Measurements from ENCODE around the gene AMZ2. TPM values are rescaled to one million over a fixed set of nuclear protein-coding genes. Genes with fewer than 3 reads are reported as not detected.
A peak's percentile ranks its signal among the peaks of the same experiment; 100 is the strongest.
"Not testable (repeated sequence)": the region's sequence is repeated elsewhere in the genome, so short reads cannot be mapped to it uniquely, and the experiment has no call there.

Gene AMZ2
- total RNA-seq, 2 experiments from 2014 or later, result 119 to 150 TPM

GRCh38 chr17:68205808-68206720 lies 41.8 kb upstream of the AMZ2 start:
- Mint-ChIP-seq H3K36me3 (ENCODE audit: low read depth) (peaks cover 18% of the 10 kb centered on the region), H3K4me3 (peak overlapping the region; percentile 93), H3K9me3 (ENCODE audit: low read depth) (no peaks in the 10 kb centered on the region), H3K27me3 (peaks cover 5% of the 10 kb centered on the region), H3K4me1 (peaks cover 22% of the 10 kb centered on the region), H3K27ac (peak overlapping the region; percentile 94)
- CTCF ChIA-PET, result interaction anchor here (0.6 to 2.7 kb wide), 9 partner anchors 24 to 261 kb away, joined by 3 to 11 read pairs (median 4); partner anchors contain the start of gene KPNA2
- peak; percentile 43 for DNase-seq
- intact Hi-C loops (cut with DNase I, micrococcal nuclease), result loop anchor here (1.0 to 10.0 kb wide), 11 partner anchors 32 to 381 kb away; partner anchors contain the start of genes AMZ2 (in 1 of the 2), ARSG (in 1 of the 2), BPTF (in 1 of the 2) and KPNA2 (in 1 of the 2)
- ATAC-seq, result peak; percentile 22
- POLR2A ChIA-PET, result interaction anchor here (0.7 to 2.5 kb wide), 3 partner anchors 16 to 50 kb away, joined by 3 to 6 read pairs (median 3); partner anchors contain the start of gene AMZ2

GRCh38 chr17:68207651-68208253 lies 40.1 kb upstream of the AMZ2 start:
- Mint-ChIP-seq H3K4me3 (peak overlapping the region; percentile 10), H3K27me3 (peaks cover 5% of the 10 kb centered on the region), H3K27ac (no peak overlapping the region), H3K9me3 (ENCODE audit: low read depth) (no peaks in the 10 kb centered on the region), H3K4me1 (peaks cover 24% of the 10 kb centered on the region), H3K36me3 (ENCODE audit: low read depth) (peaks cover 22% of the 10 kb centered on the region)
- DNase-seq, result no peak
- no peak for ATAC-seq
- intact Hi-C loops (cut with DNase I, micrococcal nuclease), result loop anchor here (2.0 to 10.0 kb wide), 4 partner anchors 31 to 383 kb away; partner anchors contain the start of genes AMZ2 (in 1 of the 2), BPTF (in 1 of the 2) and KPNA2 (in 1 of the 2)
- POLR2A ChIA-PET, result no interaction called here
- CTCF ChIA-PET, result no interaction called here

- POLR2A ChIA-PET; H3K9me3 Mint-ChIP-seq (ENCODE audit: low read depth); DNase-seq; CTCF ChIA-PET; H3K4me3 Mint-ChIP-seq; ATAC-seq; H3K27ac Mint-ChIP-seq; H3K27me3 Mint-ChIP-seq: not testable (repeated sequence)
- intact Hi-C loops (cut with DNase I, micrococcal nuclease), result loop anchor here in 1 of 2 experiments (5.0 to 10.0 kb wide), 2 partner anchors 171 to 384 kb away; partner anchors contain the start of genes BPTF and KPNA2
- Mint-ChIP-seq H3K36me3 (ENCODE audit: low read depth) (peaks cover 27% of the 10 kb centered on the region), H3K4me1 (peaks cover 32% of the 10 kb centered on the region)
Measured at GRCh38 chr17:68208651-68209050, 39.2 kb upstream of the AMZ2 start.

GRCh38 chr17:68209191-68209900 lies 38.5 kb upstream of the AMZ2 start:
- CTCF ChIA-PET; H3K9me3 Mint-ChIP-seq (ENCODE audit: low read depth): not testable (repeated sequence)
- peaks cover 39% of the 10 kb centered on the region for H3K4me1 Mint-ChIP-seq

GRCh38 chr17:68210570-68211315 lies 37.1 kb upstream of the AMZ2 start:
- ChIA-PET POLR2A (interaction anchor here (0.5 to 0.6 kb wide), 2 partner anchors 36 to 203 kb away, joined by 3 read pairs; no protein-coding TSS in a partner anchor), CTCF (no interaction called here)
- Mint-ChIP-seq H3K27me3 (no peaks in the 10 kb centered on the region), H3K4me1 (peaks cover 44% of the 10 kb centered on the region), H3K9me3 (ENCODE audit: low read depth) (no peaks in the 10 kb centered on the region), H3K4me3 (no peak overlapping the region), H3K36me3 (ENCODE audit: low read depth) (peaks cover 34% of the 10 kb centered on the region), H3K27ac (no peak overlapping the region)
- ATAC-seq (no peak), DNase-seq (no peak)
- intact Hi-C loops (cut with DNase I, micrococcal nuclease), result no loop called here

More at GRCh38 chr17:68209191-68209900, 38.5 kb upstream of the AMZ2 start:
- H3K4me3 Mint-ChIP-seq, POLR2A ChIA-PET, DNase-seq, H3K27me3 Mint-ChIP-seq, H3K27ac Mint-ChIP-seq, ATAC-seq: not testable (repeated sequence)
- intact Hi-C loops (cut with DNase I, micrococcal nuclease), result loop anchor here in 1 of 2 experiments (5.0 to 10.0 kb wide), 2 partner anchors 172 to 385 kb away; partner anchors contain the start of genes BPTF and KPNA2
- peaks cover 32% of the 10 kb centered on the region for H3K36me3 Mint-ChIP-seq (ENCODE audit: low read depth)

GRCh38 chr17:68213428-68214411 lies 34.1 kb upstream of the AMZ2 start:
- H3K4me3 Mint-ChIP-seq; DNase-seq; H3K9me3 Mint-ChIP-seq (ENCODE audit: low read depth); intact Hi-C loops (cut with DNase I, micrococcal nuclease); H3K27me3 Mint-ChIP-seq: not testable (repeated sequence)
- ATAC-seq, result peak; percentile 58
- POLR2A ChIA-PET, result interaction anchor here (0.6 kb wide), 1 partner anchor 267 kb away, joined by 4 read pairs; no protein-coding TSS in a partner anchor
- H3K27ac Mint-ChIP-seq, result peak overlapping the region; percentile 29
- CTCF ChIA-PET, result interaction anchor here (0.6 to 1.6 kb wide), 4 partner anchors 12 to 47 kb away, joined by 3 to 7 read pairs (median 5); partner anchors contain the start of gene AMZ2
- H3K4me1 Mint-ChIP-seq, result peaks cover 29% of the 10 kb centered on the region
- H3K36me3 Mint-ChIP-seq (ENCODE audit: low read depth), result peaks cover 31% of the 10 kb centered on the region

- Mint-ChIP-seq H3K36me3 (ENCODE audit: low read depth) (peaks cover 26% of the 10 kb centered on the region), H3K4me1 (peaks cover 30% of the 10 kb centered on the region)
- ATAC-seq; POLR2A ChIA-PET; H3K9me3 Mint-ChIP-seq (ENCODE audit: low read depth); DNase-seq; H3K27ac Mint-ChIP-seq; intact Hi-C loops (cut with DNase I, micrococcal nuclease); H3K4me3 Mint-ChIP-seq; H3K27me3 Mint-ChIP-seq: not testable (repeated sequence)
- CTCF ChIA-PET, result interaction anchor here (0.6 to 0.7 kb wide), 2 partner anchors 340 to 420 kb away, joined by 3 read pairs; no protein-coding TSS in a partner anchor
Measured at GRCh38 chr17:68215453-68215852, 32.4 kb upstream of the AMZ2 start.

GRCh38 chr17:68219429-68219828 lies 28.4 kb upstream of the AMZ2 start:
- peaks cover 11% of the 10 kb centered on the region for H3K36me3 Mint-ChIP-seq (ENCODE audit: low read depth)
- POLR2A ChIA-PET; H3K4me3 Mint-ChIP-seq; intact Hi-C loops (cut with DNase I, micrococcal nuclease); DNase-seq; H3K27me3 Mint-ChIP-seq; H3K27ac Mint-ChIP-seq; H3K9me3 Mint-ChIP-seq (ENCODE audit: low read depth); CTCF ChIA-PET: not testable (repeated sequence)
- ATAC-seq, result peak; percentile 66
- H3K4me1 Mint-ChIP-seq, result peaks cover 15% of the 10 kb centered on the region

GRCh38 chr17:68220186-68220585 lies 27.7 kb upstream of the AMZ2 start:
- H3K36me3 Mint-ChIP-seq (ENCODE audit: low read depth); CTCF ChIA-PET; H3K27me3 Mint-ChIP-seq; H3K27ac Mint-ChIP-seq; ATAC-seq; DNase-seq; POLR2A ChIA-PET; intact Hi-C loops (cut with DNase I, micrococcal nuclease); H3K9me3 Mint-ChIP-seq (ENCODE audit: low read depth); H3K4me3 Mint-ChIP-seq: not testable (repeated sequence)
- H3K4me1 Mint-ChIP-seq, result peaks cover 18% of the 10 kb centered on the region

Data from activated CD4-positive, alpha-beta T cell treated with anti-CD3 and anti-CD28 coated beads for 36 hours (primary cell).